Measurements from ENCODE around the gene OLFM1.

GRCh38 chr9:135127718-135128670, 40.5 kb downstream of the OLFM1 start:
- TF ChIP-seq EZH2 (IDR thresholded peaks at IDR 0.05) (no peak), POLR2AphosphoS5 (IDR thresholded peaks at IDR 0.05; ENCODE audit: borderline replicate concordance, low read depth, low read length) (no peak), FOXP2 (optimal IDR thresholded peaks at IDR 0.05; ENCODE audit: control extremely low read depth, extremely low read length, insufficient read depth) (no peak)

Data from SK-N-MC (cell line).